HG03565 (cell line): Measurements from ENCODE around the gene DLGAP1.

Source experiments
- ATAC-seq: cut with Tn5 transposase; IDR thresholded peaks from one replicate; pipeline ENCODE4 v1.9.1; 2021; ENCODE audit warnings: mild to moderate bottlenecking, moderate library complexity; ENCODE audit not compliant: unreplicated experiment

The DLGAP1 gene

GRCh38 chr18:3794537-3795348 lies 660.4 kb downstream of the DLGAP1 start:
- ATAC-seq, result no peak

DNA sequence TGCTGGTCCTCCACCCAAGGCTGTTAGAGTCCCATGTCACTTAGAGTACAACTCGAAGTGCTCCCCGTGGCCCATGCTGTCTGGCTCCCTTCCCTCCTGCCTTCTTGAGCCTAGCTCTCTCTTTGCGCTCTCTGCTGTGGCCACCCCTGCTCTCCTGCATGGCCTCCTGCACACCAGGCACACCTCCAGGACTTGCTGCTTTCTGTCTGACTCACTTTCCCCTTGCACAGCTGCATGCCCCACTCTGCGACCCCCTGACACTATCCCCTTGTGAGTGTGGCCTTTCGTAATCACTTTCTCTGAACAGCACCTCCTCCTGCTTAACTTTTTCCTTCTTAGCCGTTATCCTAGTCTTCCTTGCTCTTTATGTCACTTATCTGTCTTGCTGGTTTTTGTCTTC lies 661.6 kb downstream of the DLGAP1 start:
- ATAC-seq, result no peak

DNA sequence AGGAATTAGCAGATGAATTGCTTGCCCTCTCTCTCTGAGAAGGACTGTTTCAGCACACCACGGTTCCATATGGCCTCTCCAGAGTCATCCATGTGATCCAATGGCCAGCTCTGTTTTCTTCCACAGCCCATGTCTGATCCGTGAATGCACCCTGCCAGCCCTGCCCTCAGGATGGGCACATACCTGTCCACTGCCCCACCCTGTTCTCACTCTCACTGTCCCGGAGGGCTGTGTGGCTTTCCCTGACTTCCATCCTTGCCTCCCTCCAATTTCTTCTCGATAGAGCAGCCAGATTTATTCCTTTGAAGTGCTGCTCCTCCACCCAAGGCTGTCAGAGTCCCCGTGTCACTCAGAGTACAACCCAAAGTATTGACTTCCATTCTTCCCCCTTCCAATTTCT lies 662.0 kb downstream of the DLGAP1 start:
- ATAC-seq, result no peak

DNA sequence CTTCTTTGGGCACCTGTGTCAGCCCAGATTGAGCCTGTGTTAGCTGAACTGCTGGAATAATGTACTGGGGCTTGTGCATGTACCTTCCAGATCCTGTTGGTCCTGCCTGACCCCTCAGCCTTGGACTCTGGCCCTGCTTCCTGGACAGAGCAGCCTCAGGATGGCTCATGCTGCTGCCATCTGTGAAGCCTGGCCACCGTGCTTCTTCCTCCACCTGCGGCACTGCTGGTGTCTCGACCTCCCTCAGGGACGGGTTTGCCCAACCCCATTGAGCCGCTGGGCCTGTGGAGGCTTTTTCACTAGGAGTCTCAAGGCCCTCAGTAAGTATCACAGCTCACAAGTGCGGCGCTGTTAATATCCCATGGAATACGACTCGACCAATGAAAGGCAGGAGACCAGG lies 662.4 kb downstream of the DLGAP1 start:
- no peak for ATAC-seq

DNA sequence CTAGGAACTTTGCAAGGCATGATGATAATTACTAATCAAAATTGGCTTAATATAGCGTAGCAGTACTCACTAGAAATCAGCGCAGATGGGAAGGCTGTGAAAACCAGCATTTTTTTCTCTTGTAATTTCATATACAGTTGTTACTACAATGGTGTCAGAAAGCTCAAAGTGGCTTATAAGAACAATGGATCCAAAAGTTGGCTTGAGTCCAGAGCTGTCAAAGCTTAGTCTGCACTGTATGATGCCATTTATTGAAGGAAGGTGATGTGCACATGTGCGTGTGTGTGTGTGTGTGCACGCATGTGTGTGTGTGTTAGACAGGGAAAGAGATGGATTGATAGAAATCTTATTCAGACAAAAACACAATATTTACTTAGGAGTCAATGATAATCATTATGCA lies 663.9 kb downstream of the DLGAP1 start:
- ATAC-seq, result no peak

DNA sequence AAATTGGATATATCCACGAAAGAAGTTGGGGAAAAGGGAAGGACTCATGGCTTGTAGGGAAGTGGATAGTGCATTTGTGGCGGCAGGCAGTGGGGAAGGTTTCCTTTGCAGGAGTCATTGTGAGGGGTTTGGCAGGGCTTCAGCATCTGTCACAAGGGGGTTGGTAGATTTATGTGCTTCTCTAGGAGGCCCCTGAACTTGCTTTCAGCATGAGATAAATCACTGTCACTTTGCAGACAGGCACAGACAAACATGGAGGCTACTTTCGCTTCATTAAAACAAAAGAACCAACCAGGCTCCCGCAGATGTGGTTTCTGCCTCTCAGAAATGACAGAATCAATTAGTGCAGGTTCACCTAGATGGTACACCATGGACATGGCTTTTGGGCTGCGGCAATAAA lies 664.4 kb downstream of the DLGAP1 start:
- no peak for ATAC-seq

GRCh38 chr18:3789525-3789924 lies 665.6 kb downstream of the DLGAP1 start:
- no peak for ATAC-seq

- no peak for ATAC-seq
Measured at GRCh38 chr18:3784949-3785348, 670.2 kb downstream of the DLGAP1 start.

GRCh38 chr18:3782901-3783300 lies 672.2 kb downstream of the DLGAP1 start:
- no peak for ATAC-seq

GRCh38 chr18:3777719-3778118 lies 677.4 kb downstream of the DLGAP1 start:
- ATAC-seq, result no peak

DNA sequence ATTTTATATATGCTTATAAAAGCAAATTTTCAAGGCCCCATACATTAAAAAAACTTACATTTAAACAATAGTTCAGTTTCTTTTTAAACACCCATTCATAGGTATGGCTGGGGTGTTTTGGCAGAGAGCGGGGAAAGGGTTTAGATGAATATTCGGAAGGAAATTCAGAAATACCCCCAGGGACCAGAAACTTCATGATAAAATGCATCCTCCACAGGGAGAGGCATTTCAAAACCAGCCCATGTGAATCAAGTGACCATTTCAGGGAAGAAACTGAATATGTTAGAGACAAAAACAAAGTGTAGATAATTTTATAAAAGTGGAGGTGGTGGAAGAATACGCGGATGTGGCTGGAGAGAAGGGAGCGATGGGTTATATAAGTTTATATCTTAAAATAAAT lies 678.0 kb downstream of the DLGAP1 start:
- no peak for ATAC-seq

GRCh38 chr18:3775996-3776395 lies 679.1 kb downstream of the DLGAP1 start:
- no peak for ATAC-seq

- ATAC-seq, result no peak
Measured at GRCh38 chr18:3773303-3773702, 681.8 kb downstream of the DLGAP1 start.

- peak; percentile 96 for ATAC-seq
Measured at GRCh38 chr18:3771121-3771971, 683.8 kb downstream of the DLGAP1 start.

DNA sequence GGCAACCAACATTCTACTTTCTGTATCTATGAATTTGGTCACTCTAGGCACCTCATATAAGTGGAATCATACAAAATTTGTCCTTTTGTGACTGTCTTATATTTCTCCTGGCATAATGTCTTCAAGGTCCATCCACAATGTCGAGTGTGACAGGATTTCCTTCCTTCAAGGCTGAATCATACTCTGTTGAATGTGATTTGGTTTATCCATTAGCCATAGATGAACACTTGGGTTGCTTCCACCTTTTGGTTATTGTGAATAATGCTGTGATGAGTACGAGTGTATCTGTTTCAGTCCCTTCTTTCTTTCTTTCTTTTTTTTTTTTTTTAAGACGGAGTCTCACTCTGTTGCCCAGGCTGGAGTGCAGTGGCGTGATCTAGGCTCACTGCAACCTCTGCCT lies 693.8 kb downstream of the DLGAP1 start:
- no peak for ATAC-seq

DNA sequence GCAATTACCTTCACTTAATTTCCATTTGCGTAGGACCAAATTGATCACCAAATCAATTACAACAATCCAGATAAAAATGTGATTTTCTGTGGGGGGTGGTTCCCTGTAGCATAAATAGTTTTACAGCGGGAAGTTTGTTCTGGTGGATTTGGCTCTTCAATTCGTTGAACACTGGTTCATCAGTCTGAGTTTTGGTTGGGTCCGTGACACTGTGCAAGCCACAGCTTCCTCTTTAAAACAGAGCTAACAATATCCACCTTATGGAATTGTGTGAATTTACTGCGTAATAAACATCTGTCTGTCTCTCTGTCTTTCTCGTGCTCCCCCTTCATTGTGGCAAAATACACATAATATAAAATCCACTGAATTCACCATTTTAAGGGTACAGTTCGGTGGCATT lies 694.4 kb downstream of the DLGAP1 start:
- ATAC-seq, result no peak

GRCh38 chr18:3759099-3759498 lies 696.0 kb downstream of the DLGAP1 start:
- no peak for ATAC-seq

DNA sequence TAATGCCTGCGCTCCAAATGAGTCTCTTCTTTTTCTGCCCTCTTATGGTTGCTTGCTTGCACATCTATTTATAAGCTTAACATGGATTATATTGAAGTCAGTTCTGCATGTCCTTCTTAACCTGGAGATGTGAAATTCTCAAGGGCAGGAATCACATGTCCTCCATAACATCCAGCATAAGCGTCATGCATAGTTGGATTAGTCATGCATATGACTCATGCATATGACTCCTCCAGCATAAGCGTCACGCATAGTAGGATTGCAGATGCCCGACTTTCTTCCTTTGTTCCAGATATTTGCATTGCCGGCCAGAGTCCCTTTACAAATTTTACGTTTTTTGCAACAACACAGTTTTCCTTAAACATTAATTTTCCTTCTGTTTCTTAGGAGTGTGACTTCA lies 696.6 kb downstream of the DLGAP1 start:
- ATAC-seq, result no peak

GRCh38 chr18:3757361-3757760 lies 697.7 kb downstream of the DLGAP1 start:
- no peak for ATAC-seq

GRCh38 chr18:3753106-3753505 lies 702.0 kb downstream of the DLGAP1 start:
- ATAC-seq, result no peak

DNA sequence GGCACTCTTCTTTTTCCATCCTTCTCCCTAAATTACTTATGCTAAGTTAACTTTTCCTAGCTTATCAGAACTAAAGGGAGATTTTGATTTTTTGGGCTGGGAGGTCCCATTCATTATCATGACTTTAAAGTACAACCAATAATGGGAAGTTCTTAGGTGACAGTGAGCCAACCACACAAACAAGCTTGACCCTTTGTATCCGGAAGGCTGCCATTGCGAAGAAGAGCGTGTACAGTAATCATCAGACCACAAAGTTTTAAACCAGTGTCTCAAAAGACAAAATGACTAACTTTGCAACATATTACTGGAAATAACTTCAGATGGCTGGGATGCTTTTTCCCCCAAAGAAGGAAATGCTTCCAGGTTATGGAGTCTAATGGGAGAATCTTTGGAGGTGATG lies 707.0 kb downstream of the DLGAP1 start:
- ATAC-seq, result no peak
